Natural killer cell (primary cell): ENCODE measurements around the gene CYP26B1. TPM values are rescaled to one million over a fixed set of nuclear protein-coding genes. Genes with fewer than 3 reads are reported as not detected.

Experiments
- ATAC-seq, 3 donors: fragments of 150-1000 bp in 2 of 3; fragments of 200-7000 bp in 1 of 3; cut with Tn5 transposase; 1 replicate in 1 of 3; 2 replicates in 2 of 3; pipeline ENCODE4 v1.10.0; 2021; ENCODE audit warnings: mild to moderate bottlenecking in 2 of 3, moderate library complexity in 2 of 3
- DNase-seq, 2 donors: peaks; one replicate each; pipeline versions ENCODE4 v3.0.0 to v3.0.0-alpha.2; 2013 to 2021; ENCODE audit warnings: mixed read lengths in 1 of 2
- H3K27ac ChIP-seq: one replicate; pipeline ENCODE4 v1.5.1; 2013; ENCODE audit warnings: mild to moderate bottlenecking, low read length
- H3K27me3 ChIP-seq: one replicate; pipeline ENCODE4 v1.6.1; 2013; ENCODE audit warnings: low read length; ENCODE audit not compliant: control insufficient read depth, insufficient read depth
- H3K36me3 ChIP-seq: one replicate; pipeline ENCODE4 v1.6.1; 2013; ENCODE audit warnings: low read length; ENCODE audit not compliant: control insufficient read depth, insufficient read depth
- H3K4me1 ChIP-seq: one replicate; pipeline ENCODE4 v1.6.1; 2013; ENCODE audit warnings: low read length; ENCODE audit not compliant: control insufficient read depth, insufficient read depth
- H3K4me3 ChIP-seq: one replicate; pipeline ENCODE4 v1.5.1; 2013; ENCODE audit warnings: low read length
- H3K9me3 ChIP-seq: one replicate; pipeline ENCODE4 v1.6.1; 2013; ENCODE audit warnings: low read length; ENCODE audit not compliant: control insufficient read depth, insufficient read depth
- H3K27ac Mint-ChIP-seq, 2 donors: one replicate each; pipeline ENCODE4 v1.8.0; 2022; ENCODE audit warnings: mild to moderate bottlenecking in 2 of 2, mixed read lengths in 2 of 2, moderate library complexity in 1 of 2
- H3K27me3 Mint-ChIP-seq, 2 donors: one replicate each; pipeline ENCODE4 v1.8.0; 2022; ENCODE audit warnings: low read depth in 2 of 2, mixed read lengths in 2 of 2
- H3K36me3 Mint-ChIP-seq: one replicate; pipeline ENCODE4 v1.8.0; 2022; ENCODE audit warnings: mixed read lengths
- H3K4me1 Mint-ChIP-seq, 2 donors: one replicate each; pipeline ENCODE4 v1.8.0; 2022; ENCODE audit warnings: mixed read lengths in 2 of 2
- H3K4me3 Mint-ChIP-seq: one replicate; pipeline ENCODE4 v1.8.0; 2022; ENCODE audit warnings: mild to moderate bottlenecking, moderate library complexity, mixed read lengths
- H3K9me3 Mint-ChIP-seq, 2 donors: one replicate each; pipeline ENCODE4 v1.8.0; 2022; ENCODE audit warnings: mixed read lengths in 2 of 2
- CTCF ChIP-seq: fragments of 200-600 bp; IDR thresholded peaks from one replicate; pipeline ENCODE4 v1.8.0; 2022; ENCODE audit warnings: antibody characterized with exemption
- WGBS: methylation state at CpG from one replicate; pipeline ENCODE4 v1.1.7; 2013; ENCODE audit warnings: missing lambda C conversion rate; ENCODE audit not compliant: insufficient coverage; 5-methylcytosine and 5-hydroxymethylcytosine counted together
- intact Hi-C: fragments of 100-400 bp; cut with micrococcal nuclease; formaldehyde crosslinking; loops from one replicate; pipeline ENCODE4 v1.14.2; 2022
- total RNA-seq, 4 donors: library from RNA; stranded (reverse); fragments of 120-200 nt in 1 of 4; gene quantifications; one replicate each; pipeline versions ENCODE4 v1.2.3 to v1.2.4, GENCODE V29; 2013 to 2022

The CYP26B1 gene
- total RNA-seq, 3 donors from 2014 or later (not counting 1 experiment from before 2014, with no cell fraction given) = not detected

GRCh38 chr2:72165792-72166191, 18.1 kb upstream of the CYP26B1 start:
- intact Hi-C loops = no loop called here
- H3K27me3 Mint-ChIP-seq = peaks cover 17 to 32% of the 10 kb centered on the region in 2 donors
- Histone ChIP-seq H3K4me1 (no peaks in the 10 kb centered on the region), H3K27ac (no peak overlapping the region), H3K4me3 (no peak overlapping the region), H3K9me3 (no peaks in the 10 kb centered on the region), H3K27me3 (peaks cover 4% of the 10 kb centered on the region), H3K36me3 (no peaks in the 10 kb centered on the region)
- no peak for TF ChIP-seq CTCF
- DNase-seq = no peak
- H3K9me3 Mint-ChIP-seq = no peaks in the 10 kb centered on the region
- no peak overlapping the region for H3K27ac Mint-ChIP-seq
- no peak overlapping the region for H3K4me3 Mint-ChIP-seq
- H3K4me1 Mint-ChIP-seq = no peaks in the 10 kb centered on the region
- 89% methylated on average over 3 of the region's 3 CpGs for WGBS
- no peak for ATAC-seq
- no peaks in the 10 kb centered on the region for H3K36me3 Mint-ChIP-seq

DNA sequence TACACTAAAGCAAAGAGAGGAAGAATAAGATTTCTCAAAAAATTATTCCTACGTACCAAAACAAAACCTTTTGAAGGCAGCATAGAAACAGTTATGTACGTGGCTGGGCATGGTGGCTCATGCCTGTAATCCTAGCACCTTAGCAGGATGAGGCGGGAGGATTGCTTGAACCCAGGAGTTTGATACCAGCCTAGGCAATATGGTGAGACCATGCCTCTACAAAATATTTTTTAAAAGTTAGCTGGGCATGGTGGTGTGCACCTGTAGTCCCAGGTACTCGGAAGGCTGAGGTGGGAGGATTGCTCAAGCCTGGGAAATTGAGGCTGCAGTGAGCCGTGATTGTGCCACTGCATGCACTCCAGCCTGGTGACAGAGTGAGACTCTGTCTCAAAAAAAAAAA, 14.9 kb upstream of the CYP26B1 start:
- H3K27ac ChIP-seq = no peak overlapping the region
- Mint-ChIP-seq H3K36me3 (no peaks in the 10 kb centered on the region), H3K9me3 (no peaks in the 10 kb centered on the region), H3K27me3 (peaks cover 22 to 31% of the 10 kb centered on the region in 2 donors), H3K27ac (no peak overlapping the region), H3K4me3 (no peak overlapping the region), H3K4me1 (no peaks in the 10 kb centered on the region)
- no peak overlapping the region for H3K4me3 ChIP-seq
- WGBS = 85% methylated on average over 4 of the region's 5 CpGs
- intact Hi-C loops = no loop called here
- DNase-seq = no peak
- no peak for TF ChIP-seq CTCF
- H3K9me3 ChIP-seq = no peaks in the 10 kb centered on the region
- H3K4me1 ChIP-seq = no peaks in the 10 kb centered on the region
- no peaks in the 10 kb centered on the region for H3K36me3 ChIP-seq
- peaks cover 4% of the 10 kb centered on the region for H3K27me3 ChIP-seq
- no peak for ATAC-seq

DNA sequence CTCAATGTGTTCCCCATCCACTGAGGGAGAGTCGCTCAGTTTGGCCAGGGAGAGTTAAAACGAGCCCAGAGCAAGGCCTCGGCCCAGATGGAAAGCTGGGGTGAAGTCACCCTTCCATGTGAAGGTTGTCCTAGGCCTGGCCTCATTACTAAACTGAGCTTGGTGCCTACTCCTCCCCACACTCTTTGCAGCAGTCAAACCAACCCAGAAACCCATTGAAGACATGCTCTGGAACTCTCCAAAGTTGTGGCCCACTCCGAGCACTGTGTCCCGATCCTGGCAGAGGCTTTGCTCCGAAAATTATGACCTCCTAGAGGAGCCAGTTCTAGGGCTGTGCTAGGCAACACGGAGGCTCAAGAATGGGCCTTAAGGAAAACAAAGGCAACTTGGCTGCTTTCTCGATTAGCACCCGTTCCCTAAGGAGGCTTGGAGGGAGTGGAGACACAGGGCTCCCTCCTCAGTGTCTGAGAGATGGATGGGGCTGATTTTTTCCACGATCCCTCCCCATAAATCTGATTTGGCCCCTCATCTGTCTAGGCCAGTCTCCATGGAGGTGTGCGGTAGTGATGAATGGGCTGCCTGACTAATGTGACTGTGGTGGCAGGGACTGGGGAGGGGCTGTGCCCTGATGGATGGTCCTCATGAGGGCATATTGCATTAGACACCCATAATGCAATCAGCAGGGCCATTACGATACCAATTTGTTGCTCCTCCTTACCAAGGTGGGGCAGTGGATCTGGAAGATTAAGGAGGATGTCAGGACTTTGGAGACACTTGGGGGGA, 11.7 kb upstream of the CYP26B1 start:
- no peaks in the 10 kb centered on the region for H3K4me1 ChIP-seq
- ATAC-seq = no peak

More for the DNA sequence above, 11.7 kb upstream of the CYP26B1 start:
- Histone ChIP-seq H3K36me3 (no peaks in the 10 kb centered on the region), H3K27ac (no peak overlapping the region), H3K27me3 (peaks cover 4% of the 10 kb centered on the region), H3K9me3 (no peaks in the 10 kb centered on the region), H3K4me3 (no peak overlapping the region)
- 93% methylated on average over 12 of the region's 12 CpGs for WGBS
- DNase-seq = no peak
- H3K4me3 Mint-ChIP-seq = no peak overlapping the region
- intact Hi-C loops = no loop called here
- no peaks in the 10 kb centered on the region for H3K4me1 Mint-ChIP-seq
- peaks cover 23 to 27% of the 10 kb centered on the region in 2 donors for H3K27me3 Mint-ChIP-seq
- no peaks in the 10 kb centered on the region for H3K36me3 Mint-ChIP-seq
- H3K9me3 Mint-ChIP-seq = no peaks in the 10 kb centered on the region
- TF ChIP-seq CTCF = no peak
- H3K27ac Mint-ChIP-seq = no peak overlapping the region
